ENCODE results near the gene TRAF2. TPM values are rescaled to one million over a fixed set of nuclear protein-coding genes. Genes with fewer than 3 reads are reported as not detected.

The TRAF2 gene
- total RNA-seq, 1 donor, result 6.2 TPM

- Histone ChIP-seq H3K27ac (ENCODE audit: low read depth, low read length) (no peak overlapping the region), H3K27me3 (ENCODE audit: insufficient read depth, low read length) (peaks cover 16% of the 10 kb centered on the region), H2AFZ (ENCODE audit: low read length) (no peak overlapping the region), H3K4me3 (ENCODE audit: insufficient read depth, low read length) (no peak overlapping the region), H4K20me1 (ENCODE audit: insufficient read depth, low read length) (peaks cover 13% of the 10 kb centered on the region), H3K79me2 (ENCODE audit: insufficient read depth, low read length) (peaks cover 7% of the 10 kb centered on the region), H3K36me3 (ENCODE audit: insufficient read depth, low read length) (peaks cover 5% of the 10 kb centered on the region), H3K4me1 (ENCODE audit: insufficient read depth, low read length) (peaks cover 27% of the 10 kb centered on the region), H3K9me3 (ENCODE audit: low read depth, low read length) (no peaks in the 10 kb centered on the region), H3K4me2 (ENCODE audit: insufficient read depth, low read length) (no peak overlapping the region)
- DNase-seq (ENCODE audit: insufficient read length, low spot score, missing footprints), result no peak
- TF ChIP-seq CTCF (IDR thresholded peaks at IDR 0.05; ENCODE audit: extremely low read depth, low read depth, low read length), result no peak
Observed at GRCh38 chr9:136845465-136846260, 40.7 kb upstream of the TRAF2 start.

- Histone ChIP-seq H3K4me2 (ENCODE audit: insufficient read depth, low read length) (no peak overlapping the region), H3K27ac (ENCODE audit: low read depth, low read length) (no peak overlapping the region), H3K9me3 (ENCODE audit: low read depth, low read length) (no peaks in the 10 kb centered on the region), H4K20me1 (ENCODE audit: insufficient read depth, low read length) (peaks cover 12% of the 10 kb centered on the region), H3K4me3 (ENCODE audit: insufficient read depth, low read length) (no peak overlapping the region), H3K79me2 (ENCODE audit: insufficient read depth, low read length) (peaks cover 7% of the 10 kb centered on the region), H3K27me3 (ENCODE audit: insufficient read depth, low read length) (peaks cover 16% of the 10 kb centered on the region), H2AFZ (ENCODE audit: low read length) (no peak overlapping the region), H3K4me1 (ENCODE audit: insufficient read depth, low read length) (peaks cover 22% of the 10 kb centered on the region), H3K36me3 (ENCODE audit: insufficient read depth, low read length) (peaks cover 12% of the 10 kb centered on the region)
- TF ChIP-seq CTCF (IDR thresholded peaks at IDR 0.05; ENCODE audit: extremely low read depth, low read depth, low read length), result no peak
- DNase-seq (ENCODE audit: insufficient read length, low spot score, missing footprints), result no peak
Observed at GRCh38 chr9:136846376-136847087, 39.8 kb upstream of the TRAF2 start.

DNA sequence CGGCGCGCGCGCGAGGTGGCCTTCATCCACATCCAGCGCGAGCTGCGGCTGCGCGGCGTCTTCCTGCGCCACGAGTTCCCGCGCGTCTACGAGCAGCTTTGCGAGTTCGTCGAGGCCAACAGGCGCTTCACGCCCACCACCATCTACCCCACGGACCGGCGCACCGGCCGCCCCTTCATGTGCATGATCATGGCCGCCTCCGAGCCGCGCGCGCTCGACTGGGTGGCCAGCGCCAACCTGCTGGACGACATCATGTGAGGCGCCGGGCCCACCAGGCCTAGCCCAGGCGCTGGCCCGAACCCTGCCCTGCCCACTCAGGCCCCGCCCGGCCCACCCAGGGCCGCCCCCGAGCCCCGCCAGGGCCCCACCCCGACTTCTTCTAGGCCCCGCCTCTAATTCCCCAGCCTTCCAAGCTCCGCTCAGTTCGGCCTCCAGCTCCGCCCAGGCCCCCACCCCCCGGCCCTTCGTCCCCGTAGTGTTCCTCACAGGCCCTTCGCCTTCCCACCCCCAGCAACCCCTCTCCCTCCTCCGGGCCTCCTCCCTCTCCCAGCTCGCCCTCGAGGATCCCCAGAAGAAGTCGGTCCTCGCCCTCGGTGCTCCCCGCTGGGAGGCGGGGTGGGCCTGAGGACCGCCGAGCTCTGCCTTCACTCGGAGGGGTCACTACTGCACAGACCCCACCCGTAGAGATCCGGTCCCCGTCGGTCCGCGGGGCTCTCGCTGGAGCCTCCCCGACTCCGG, 39.1 kb upstream of the TRAF2 start:
- Histone ChIP-seq H3K4me3 (ENCODE audit: insufficient read depth, low read length) (peak overlapping the region; percentile 91), H3K36me3 (ENCODE audit: insufficient read depth, low read length) (peaks cover 15% of the 10 kb centered on the region), H3K4me2 (ENCODE audit: insufficient read depth, low read length) (peak overlapping the region; percentile 96), H2AFZ (ENCODE audit: low read length) (no peak overlapping the region), H3K79me2 (ENCODE audit: insufficient read depth, low read length) (peaks cover 7% of the 10 kb centered on the region), H3K27ac (ENCODE audit: low read depth, low read length) (no peak overlapping the region), H3K27me3 (ENCODE audit: insufficient read depth, low read length) (peaks cover 16% of the 10 kb centered on the region), H3K4me1 (ENCODE audit: insufficient read depth, low read length) (peaks cover 16% of the 10 kb centered on the region), H3K9me3 (ENCODE audit: low read depth, low read length) (no peaks in the 10 kb centered on the region), H4K20me1 (ENCODE audit: insufficient read depth, low read length) (peaks cover 8% of the 10 kb centered on the region)
- no peak for DNase-seq (ENCODE audit: insufficient read length, low spot score, missing footprints)
- TF ChIP-seq CTCF (IDR thresholded peaks at IDR 0.05; ENCODE audit: extremely low read depth, low read depth, low read length), result no peak
